ENCODE data around the gene HCN3. TPM values are rescaled to one million over a fixed set of nuclear protein-coding genes. Genes with fewer than 3 reads are reported as not detected.

HCN3 gene
- total and polyA plus RNA-seq, 3 experiments from 2014 or later, result 0.18 to 3.7 (median 3.2) TPM

- ChIA-PET CTCF (interaction anchor here (0.9 to 2.5 kb wide), 5 partner anchors 7 to 277 kb away, joined by 3 to 23 read pairs (median 4); no protein-coding TSS in a partner anchor), POLR2A (interaction anchor here (1.5 to 1.9 kb wide), 2 partner anchors 14 to 34 kb away, joined by 3 to 11 read pairs; partner anchors contain the start of genes CLK2 and RUSC1)
- Mint-ChIP-seq H3K9me3 (peaks cover 0 to 1% (median 0%) of the 10 kb centered on the region in 5 donors), H3K4me3 (peak overlapping the region; percentile 5 to 59 (median 15)), H3K36me3 (peaks cover 0 to 26% (median 1%) of the 10 kb centered on the region in 3 donors), H3K4me1 (peaks cover 20 to 34% (median 31%) of the 10 kb centered on the region in 3 donors), H3K27me3 (peaks cover 2 to 5% of the 10 kb centered on the region in 2 donors), H3K27ac (peak overlapping the region in 7 of 8 donors; percentile 54 to 99 (median 85))
- no peak for DNase-seq
- Histone ChIP-seq H3K27me3 (ENCODE audit: insufficient read depth, low read length, poor library complexity, severe bottlenecking) (no peaks in the 10 kb centered on the region), H3K36me3 (ENCODE audit: insufficient read depth, low read length) (no peaks in the 10 kb centered on the region), H3K4me1 (ENCODE audit: insufficient read depth, low read length) (peaks cover 24% of the 10 kb centered on the region), H3K27ac (ENCODE audit: low read depth, low read length) (peak overlapping the region; percentile 93), H3K9me3 (ENCODE audit: low read length) (no peaks in the 10 kb centered on the region), H3K4me3 (ENCODE audit: low read length) (peak overlapping the region; percentile 94)
Observed at GRCh38 chr1:155307247-155307740, 30.0 kb downstream of the HCN3 start.

DNA sequence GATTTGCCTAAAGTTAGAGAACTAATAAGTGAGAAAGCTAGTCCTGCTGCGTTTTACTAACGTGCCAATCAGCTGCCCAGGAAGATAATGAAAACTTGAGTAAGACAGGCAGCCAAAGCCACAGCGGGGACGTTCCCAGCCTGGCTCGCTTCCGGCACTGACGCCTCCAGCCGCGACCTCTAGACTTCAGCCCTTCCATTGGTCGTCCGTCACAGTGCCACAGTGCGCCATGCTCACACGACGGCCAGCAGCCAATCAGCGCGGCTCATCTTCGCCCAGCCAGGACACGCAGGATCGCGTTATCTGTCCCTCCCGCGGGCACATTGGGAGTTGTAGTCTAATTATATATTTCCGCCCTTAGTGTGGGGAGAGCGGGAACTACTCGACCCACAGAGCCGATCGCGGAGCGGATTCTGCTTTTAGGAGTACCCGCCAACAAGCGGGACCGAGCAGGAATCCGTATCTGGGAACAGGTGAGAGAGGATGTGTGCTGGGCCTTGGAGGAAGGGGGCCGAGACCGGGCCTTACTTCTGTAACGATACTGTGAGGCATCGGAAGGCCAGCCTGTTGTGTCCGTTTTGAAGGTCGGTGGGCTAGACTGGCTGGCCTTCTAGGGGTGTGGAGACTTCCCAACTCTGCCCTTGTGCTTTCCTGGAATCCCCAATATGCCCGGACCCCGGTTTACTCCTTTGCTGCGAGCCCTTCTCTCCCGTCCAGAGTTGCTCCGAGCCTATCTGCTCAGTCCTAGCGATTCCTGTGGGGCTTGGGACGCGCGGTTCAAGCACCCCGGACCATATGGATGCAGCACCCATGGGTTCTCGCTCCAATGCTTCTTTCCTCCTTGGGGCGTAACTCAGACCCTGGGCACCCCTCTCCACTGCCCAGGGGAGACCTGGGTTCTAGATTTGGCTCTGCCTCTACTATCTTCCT lies 31.5 kb downstream of the HCN3 start, which contains the start of gene FDPS:
TSS of gene FDPS (plus strand) at position 374 of the 930 bp plus-strand sequence. CDS start 924 bp downstream, outside the sequence.
- peaks cover 0 to 38% (median 4%) of the 10 kb centered on the region in 3 donors for H3K36me3 Mint-ChIP-seq
- Histone ChIP-seq H3K36me3 (ENCODE audit: insufficient read depth, low read length) (no peaks in the 10 kb centered on the region), H3K9me3 (ENCODE audit: low read length) (no peaks in the 10 kb centered on the region), H3K4me3 (ENCODE audit: low read length) (peak within 1 kb of the TSS; percentile 94), H3K27ac (ENCODE audit: low read depth, low read length) (peak within 1 kb of the TSS; percentile 93), H3K4me1 (ENCODE audit: insufficient read depth, low read length) (peaks cover 24% of the 10 kb centered on the region), H3K27me3 (ENCODE audit: insufficient read depth, low read length, poor library complexity, severe bottlenecking) (no peaks in the 10 kb centered on the region)
- H3K9me3 Mint-ChIP-seq, result peaks cover 0 to 1% (median 0%) of the 10 kb centered on the region in 5 donors
- peak; percentile 96 to 98 (median 97) for DNase-seq
- peaks cover 20 to 34% (median 31%) of the 10 kb centered on the region in 3 donors for H3K4me1 Mint-ChIP-seq
- H3K27ac Mint-ChIP-seq, result peak within 1 kb of the TSS; percentile 85 to 99 (median 98)
- peak within 1 kb of the TSS; percentile 88 to 98 (median 97) for H3K4me3 Mint-ChIP-seq
- CTCF ChIA-PET, result interaction anchor here (0.7 to 2.5 kb wide), 6 partner anchors 9 to 276 kb away, joined by 3 to 23 read pairs (median 4); partner anchors contain the start of gene KRTCAP2
- POLR2A ChIA-PET, result interaction anchor here (0.7 to 1.9 kb wide), 4 partner anchors 12 to 499 kb away, joined by 3 to 11 read pairs (median 6); partner anchors contain the start of genes CLK2 and RUSC1
- H3K27me3 Mint-ChIP-seq, result no peaks in the 10 kb centered on the region

DNA sequence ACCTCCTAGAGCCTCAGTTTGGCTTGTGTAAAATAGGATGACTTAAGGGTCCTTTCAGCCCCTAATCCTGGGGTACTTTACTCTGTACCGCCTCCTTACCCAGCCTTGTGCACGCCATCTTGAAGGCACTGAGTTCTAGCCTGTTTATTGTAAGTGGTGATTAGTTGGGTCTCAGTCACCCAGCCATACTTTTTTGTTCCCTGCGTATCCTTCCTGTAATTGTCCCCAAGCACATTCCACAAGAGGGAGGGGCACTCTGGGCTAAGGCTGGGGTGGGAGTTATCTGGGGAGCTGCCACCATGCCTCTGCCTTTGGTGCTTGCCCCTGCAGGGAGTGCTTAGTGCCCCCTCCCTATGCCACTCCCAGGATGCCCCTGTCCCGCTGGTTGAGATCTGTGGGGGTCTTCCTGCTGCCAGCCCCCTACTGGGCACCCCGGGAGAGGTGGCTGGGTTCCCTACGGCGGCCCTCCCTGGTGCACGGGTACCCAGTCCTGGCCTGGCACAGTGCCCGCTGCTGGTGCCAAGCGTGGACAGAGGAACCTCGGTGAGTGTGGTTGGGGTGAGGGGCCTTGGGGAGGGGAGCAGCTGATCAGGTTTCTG lies 32.3 kb downstream of the HCN3 start:
- peak overlapping the region; percentile 67 to 99 (median 98) for H3K27ac Mint-ChIP-seq
- peak overlapping the region; percentile 88 to 98 (median 97) for H3K4me3 Mint-ChIP-seq
- Histone ChIP-seq H3K27me3 (ENCODE audit: insufficient read depth, low read length, poor library complexity, severe bottlenecking) (no peaks in the 10 kb centered on the region), H3K4me3 (ENCODE audit: low read length) (peak overlapping the region; percentile 94), H3K27ac (ENCODE audit: low read depth, low read length) (peak overlapping the region; percentile 93), H3K36me3 (ENCODE audit: insufficient read depth, low read length) (no peaks in the 10 kb centered on the region), H3K4me1 (ENCODE audit: insufficient read depth, low read length) (peaks cover 24% of the 10 kb centered on the region), H3K9me3 (ENCODE audit: low read length) (no peaks in the 10 kb centered on the region)
- H3K27me3 Mint-ChIP-seq, result no peaks in the 10 kb centered on the region
- CTCF ChIA-PET, result interaction anchor here (4.8 kb wide), 1 partner anchor 14 kb away, joined by 25 read pairs; no protein-coding TSS in a partner anchor
- peaks cover 0 to 41% (median 4%) of the 10 kb centered on the region in 3 donors for H3K36me3 Mint-ChIP-seq
- no peak for DNase-seq
- peaks cover 20 to 34% (median 31%) of the 10 kb centered on the region in 3 donors for H3K4me1 Mint-ChIP-seq
- peaks cover 0 to 1% (median 0%) of the 10 kb centered on the region in 5 donors for H3K9me3 Mint-ChIP-seq
- POLR2A ChIA-PET, result no interaction called here

DNA sequence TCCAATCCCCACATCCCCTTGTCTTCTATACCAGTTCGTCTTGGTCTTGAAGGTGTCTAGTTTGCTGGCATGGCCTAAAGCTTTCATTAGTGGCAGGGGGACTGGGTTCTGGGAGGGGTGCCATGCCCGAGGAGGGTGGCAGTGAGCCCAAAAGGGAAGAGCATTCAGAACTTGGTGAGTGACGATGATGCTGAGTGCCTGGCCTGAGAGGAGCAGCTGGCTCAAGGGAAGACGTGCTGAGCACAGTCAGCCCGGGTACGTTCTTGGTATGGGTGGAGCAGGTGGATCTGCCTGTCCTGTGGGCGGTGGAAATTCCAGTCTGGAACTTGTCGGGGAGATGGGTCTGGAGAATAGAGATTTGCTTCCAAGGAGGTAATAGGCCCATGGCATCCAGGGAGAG lies 36.0 kb downstream of the HCN3 start:
- CTCF ChIA-PET, result interaction anchor here (1.0 to 4.8 kb wide), 3 partner anchors 10 to 63 kb away, joined by 3 to 25 read pairs (median 3); no protein-coding TSS in a partner anchor
- H3K9me3 Mint-ChIP-seq, result no peaks in the 10 kb centered on the region
- Histone ChIP-seq H3K9me3 (ENCODE audit: low read length) (no peaks in the 10 kb centered on the region), H3K27ac (ENCODE audit: low read depth, low read length) (no peak overlapping the region), H3K4me3 (ENCODE audit: low read length) (no peak overlapping the region), H3K4me1 (ENCODE audit: insufficient read depth, low read length) (peaks cover 15% of the 10 kb centered on the region), H3K27me3 (ENCODE audit: insufficient read depth, low read length, poor library complexity, severe bottlenecking) (no peaks in the 10 kb centered on the region), H3K36me3 (ENCODE audit: insufficient read depth, low read length) (no peaks in the 10 kb centered on the region)
- peak overlapping the region in 1 of 7 donors; percentile 18 for H3K4me3 Mint-ChIP-seq
- DNase-seq, result peak in 1 of 5 donors; percentile 30
- H3K27ac Mint-ChIP-seq, result no peak overlapping the region
- peaks cover 18 to 28% (median 28%) of the 10 kb centered on the region in 3 donors for H3K4me1 Mint-ChIP-seq
- POLR2A ChIA-PET, result no interaction called here
- H3K27me3 Mint-ChIP-seq, result no peaks in the 10 kb centered on the region
- H3K36me3 Mint-ChIP-seq, result peaks cover 0 to 55% (median 4%) of the 10 kb centered on the region in 3 donors

DNA sequence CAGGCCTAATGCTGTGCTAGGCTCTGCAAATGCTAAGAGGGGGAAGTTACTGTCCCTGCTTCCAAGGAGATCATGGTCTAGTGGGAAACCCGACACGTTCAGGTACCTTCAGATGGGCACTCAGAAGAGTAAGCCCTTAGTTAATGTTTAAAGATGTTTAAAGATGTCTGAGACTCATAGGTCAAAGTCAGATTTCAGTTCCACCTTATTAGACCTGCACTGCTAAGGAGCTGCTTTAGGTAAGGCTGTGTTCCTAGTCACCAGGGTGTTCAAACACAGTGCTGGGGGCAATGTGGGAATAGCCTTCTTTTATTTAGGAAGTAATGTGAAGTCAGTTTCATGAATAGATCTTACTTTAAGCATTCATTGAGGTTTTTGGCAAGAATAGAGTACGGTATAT lies 39.7 kb downstream of the HCN3 start:
- H3K36me3 Mint-ChIP-seq, result peaks cover 3 to 45% (median 4%) of the 10 kb centered on the region in 3 donors
- Histone ChIP-seq H3K4me1 (ENCODE audit: insufficient read depth, low read length) (no peaks in the 10 kb centered on the region), H3K9me3 (ENCODE audit: low read length) (no peaks in the 10 kb centered on the region), H3K27ac (ENCODE audit: low read depth, low read length) (no peak overlapping the region), H3K4me3 (ENCODE audit: low read length) (no peak overlapping the region), H3K27me3 (ENCODE audit: insufficient read depth, low read length, poor library complexity, severe bottlenecking) (no peaks in the 10 kb centered on the region), H3K36me3 (ENCODE audit: insufficient read depth, low read length) (no peaks in the 10 kb centered on the region)
- H3K4me3 Mint-ChIP-seq, result peak overlapping the region in 1 of 7 donors; percentile 20
- ChIA-PET CTCF (interaction anchor here (1.4 kb wide), 1 partner anchor 66 kb away, joined by 4 read pairs; no protein-coding TSS in a partner anchor), POLR2A (no interaction called here)
- peak overlapping the region in 2 of 8 donors; percentile 18 to 33 for H3K27ac Mint-ChIP-seq
- peaks cover 8 to 20% (median 14%) of the 10 kb centered on the region in 3 donors for H3K4me1 Mint-ChIP-seq
- H3K27me3 Mint-ChIP-seq, result no peaks in the 10 kb centered on the region
- no peak for DNase-seq
- H3K9me3 Mint-ChIP-seq, result no peaks in the 10 kb centered on the region

- ChIA-PET CTCF (no interaction called here), POLR2A (no interaction called here)
- Mint-ChIP-seq H3K9me3 (no peaks in the 10 kb centered on the region), H3K4me3 (peak overlapping the region in 1 of 7 donors; percentile 10), H3K27me3 (no peaks in the 10 kb centered on the region), H3K27ac (peak overlapping the region in 1 of 8 donors; percentile 30), H3K4me1 (peaks cover 12 to 26% (median 20%) of the 10 kb centered on the region in 3 donors), H3K36me3 (peaks cover 3 to 34% (median 4%) of the 10 kb centered on the region in 3 donors)
- no peak for DNase-seq
- H3K36me3 ChIP-seq (ENCODE audit: insufficient read depth, low read length), result no peaks in the 10 kb centered on the region
- H3K9me3 ChIP-seq (ENCODE audit: low read length), result no peaks in the 10 kb centered on the region
- H3K27ac ChIP-seq (ENCODE audit: low read depth, low read length), result no peak overlapping the region
- H3K4me3 ChIP-seq (ENCODE audit: low read length), result no peak overlapping the region
- peaks cover 6% of the 10 kb centered on the region for H3K4me1 ChIP-seq (ENCODE audit: insufficient read depth, low read length)
- no peaks in the 10 kb centered on the region for H3K27me3 ChIP-seq (ENCODE audit: insufficient read depth, low read length, poor library complexity, severe bottlenecking)
Observed at GRCh38 chr1:155318082-155318481, 40.8 kb downstream of the HCN3 start.

DNA sequence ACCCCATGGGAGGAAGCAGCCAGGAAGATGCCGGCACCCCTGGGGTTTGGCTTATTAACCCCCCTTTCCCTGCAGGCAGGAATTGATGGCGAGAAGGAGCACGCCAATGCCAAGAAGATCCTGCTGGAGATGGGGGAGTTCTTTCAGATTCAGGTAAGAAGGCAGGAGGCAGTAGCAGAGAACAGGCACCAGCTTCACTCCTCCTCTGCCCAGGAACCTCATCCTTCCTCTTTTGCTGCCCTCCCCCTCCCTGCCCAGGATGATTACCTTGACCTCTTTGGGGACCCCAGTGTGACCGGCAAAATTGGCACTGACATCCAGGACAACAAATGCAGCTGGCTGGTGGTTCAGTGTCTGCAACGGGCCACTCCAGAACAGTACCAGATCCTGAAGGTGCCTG lies 42.3 kb downstream of the HCN3 start:
- H3K4me3 ChIP-seq (ENCODE audit: low read length), result no peak overlapping the region
- Mint-ChIP-seq H3K4me3 (peak overlapping the region in 2 of 7 donors; percentile 30 to 78), H3K4me1 (peaks cover 12 to 26% (median 20%) of the 10 kb centered on the region in 3 donors), H3K27ac (peak overlapping the region in 2 of 8 donors; percentile 28 to 47), H3K9me3 (no peaks in the 10 kb centered on the region), H3K36me3 (peaks cover 0 to 28% (median 3%) of the 10 kb centered on the region in 3 donors), H3K27me3 (no peaks in the 10 kb centered on the region)
- no peak overlapping the region for H3K27ac ChIP-seq (ENCODE audit: low read depth, low read length)
- H3K27me3 ChIP-seq (ENCODE audit: insufficient read depth, low read length, poor library complexity, severe bottlenecking), result no peaks in the 10 kb centered on the region
- H3K4me1 ChIP-seq (ENCODE audit: insufficient read depth, low read length), result peaks cover 6% of the 10 kb centered on the region
- POLR2A ChIA-PET, result interaction anchor here (3.3 kb wide), 1 partner anchor 12 kb away, joined by 11 read pairs; the partner anchor contains the start of gene FDPS
- no peaks in the 10 kb centered on the region for H3K36me3 ChIP-seq (ENCODE audit: insufficient read depth, low read length)
- no peak for DNase-seq
- CTCF ChIA-PET, result interaction anchor here (6.0 kb wide), 1 partner anchor 69 kb away, joined by 116 read pairs; no protein-coding TSS in a partner anchor
- no peaks in the 10 kb centered on the region for H3K9me3 ChIP-seq (ENCODE audit: low read length)

Measured in CD8-positive, alpha-beta memory T cell (primary cell).